Stimulated activated CD8-positive, alpha-beta memory T cell treated with anti-CD3 and anti-CD28 coated beads, Interleukin-12 subunit alpha, Interleukin-12 subunit beta, amount 100 ng/mL, for 24 hours (primary cell): ENCODE results near the gene CD8B.

Experiments used
- DNase-seq: peaks from one replicate; pipeline ENCODE4 v3.0.0-alpha.2; 2020; ENCODE audit errors: extremely low read depth

The CD8B gene

DNA sequence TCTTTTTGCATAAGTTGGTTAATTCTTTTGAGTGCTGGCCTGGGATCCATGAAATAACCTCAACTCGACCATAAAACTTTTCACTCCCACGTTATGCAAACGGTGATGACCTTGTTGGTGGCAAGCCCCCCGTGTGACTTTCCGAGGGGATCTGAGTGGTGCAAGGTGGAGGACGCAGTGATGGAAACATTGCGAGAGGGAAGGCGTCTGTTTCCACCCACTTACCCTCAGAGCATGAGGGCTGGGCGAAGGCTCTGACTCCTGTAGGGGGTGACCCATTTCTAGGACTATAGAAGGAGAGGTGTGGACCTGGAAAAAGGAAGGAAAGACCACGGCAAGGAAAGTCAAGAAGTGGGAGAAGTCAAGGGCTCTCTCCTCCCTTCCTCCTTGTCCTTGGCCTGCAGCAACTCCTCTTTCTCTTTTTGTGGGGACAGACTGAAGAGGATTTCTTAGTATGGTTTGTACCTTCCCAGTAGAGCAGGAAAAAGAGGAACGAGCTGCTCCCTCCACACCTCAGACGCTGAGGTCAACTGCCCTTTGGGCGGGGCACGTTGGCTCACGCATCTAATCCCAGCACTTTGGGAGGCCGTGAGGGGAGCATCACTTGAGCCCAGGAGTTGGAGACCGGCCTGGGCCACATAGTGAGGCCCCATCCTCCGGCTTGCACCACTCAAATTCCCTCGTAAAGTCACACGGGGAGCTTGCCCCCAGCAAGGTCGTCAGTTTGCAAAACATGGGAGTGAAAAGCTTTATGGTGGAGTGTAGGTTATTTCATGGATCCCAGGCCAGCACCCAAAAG lies 55.4 kb downstream of the CD8B start:
- no peak for DNase-seq

DNA sequence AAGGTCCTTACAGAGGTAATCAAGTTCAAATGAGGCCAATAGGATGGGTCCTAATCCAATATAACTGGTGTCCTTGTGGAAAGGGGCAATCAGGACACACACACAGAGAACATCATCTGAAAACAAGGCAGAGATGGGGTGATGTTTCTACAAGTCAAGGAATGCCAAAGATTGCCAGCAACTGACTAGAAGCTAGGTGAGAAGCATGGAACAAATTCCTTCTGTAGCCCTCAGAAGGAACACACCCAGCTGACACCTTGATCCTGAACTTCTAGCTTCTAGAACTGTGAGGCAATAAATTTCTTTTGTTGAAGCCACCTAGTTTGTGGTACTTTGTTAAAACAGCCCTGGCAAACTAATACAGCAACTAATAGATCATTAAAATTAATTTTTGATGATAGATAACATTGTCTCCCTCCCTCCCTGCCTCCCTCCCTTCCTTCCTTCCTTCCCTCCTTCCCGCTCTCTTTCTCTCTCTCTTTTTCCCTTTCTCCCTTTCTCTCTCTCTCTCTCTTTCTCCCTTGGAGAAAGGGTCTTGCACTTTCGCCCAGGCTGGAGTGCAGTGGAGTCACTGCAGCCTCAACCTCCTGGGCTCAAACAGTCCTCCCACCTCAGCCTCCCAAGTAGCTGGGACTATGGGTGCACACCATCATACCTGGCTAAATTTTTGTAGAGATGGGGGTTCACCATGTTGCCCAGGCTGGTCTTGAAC lies 60.7 kb downstream of the CD8B start:
- no peak for DNase-seq

DNA sequence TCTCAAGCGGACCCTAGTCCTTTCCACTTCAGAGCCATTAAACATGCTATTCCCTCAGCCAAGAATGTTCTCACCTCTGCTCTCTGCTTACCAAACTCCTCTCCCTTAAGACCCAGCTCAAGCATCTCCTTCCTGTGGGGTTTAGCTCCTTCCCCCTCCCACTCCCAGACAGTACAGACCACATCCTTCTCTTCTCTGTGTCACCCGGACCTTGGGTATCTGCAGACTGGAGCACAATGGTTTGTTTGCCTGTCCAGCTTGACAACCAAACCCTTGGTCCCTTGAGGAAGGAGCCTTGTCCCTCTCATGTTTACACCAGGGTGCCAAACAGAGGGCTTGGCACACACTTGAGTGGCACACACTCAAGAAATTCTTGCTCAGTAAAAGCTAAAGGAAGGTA lies 66.8 kb downstream of the CD8B start:
- DNase-seq = no peak

DNA sequence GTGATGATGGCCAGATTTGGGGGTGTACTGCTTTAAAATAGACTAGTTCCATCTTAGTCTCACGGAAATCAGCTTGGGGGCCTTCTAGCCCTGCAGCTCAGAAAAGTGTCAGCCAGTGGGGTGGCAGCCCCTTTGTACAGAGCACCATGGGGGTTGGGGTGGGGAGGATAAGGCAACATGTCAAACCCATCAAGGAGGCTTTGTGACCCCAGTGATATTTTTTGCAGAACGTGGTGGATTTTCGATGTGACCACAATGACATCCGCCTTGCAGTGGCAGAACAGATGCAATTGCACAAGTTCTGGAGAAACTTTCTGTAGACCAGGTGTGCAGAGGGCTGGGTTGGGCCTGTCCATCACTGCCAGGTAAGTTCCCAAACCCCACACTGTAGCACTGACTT lies 67.9 kb downstream of the CD8B start:
- no peak for DNase-seq

DNA sequence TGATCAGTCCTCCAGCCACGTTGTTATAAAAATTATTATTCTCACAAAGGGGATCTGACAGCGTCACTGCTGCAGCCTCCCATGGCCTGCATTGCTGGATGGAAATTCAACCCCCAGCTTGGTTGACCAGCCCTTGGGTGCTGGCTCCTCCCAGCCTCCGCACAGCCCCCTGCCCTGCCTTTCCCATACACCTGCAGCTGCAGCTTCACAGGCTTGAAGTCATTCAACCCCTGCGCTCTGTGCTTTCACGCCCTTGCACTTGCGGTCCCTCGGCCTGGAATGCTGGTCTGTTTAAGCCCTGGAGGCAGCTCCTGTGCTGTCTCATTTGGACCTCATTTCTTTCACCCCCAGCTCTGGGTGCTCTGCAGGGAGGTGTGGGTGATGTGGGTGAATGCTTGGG lies 70.1 kb downstream of the CD8B start:
- no peak for DNase-seq

DNA sequence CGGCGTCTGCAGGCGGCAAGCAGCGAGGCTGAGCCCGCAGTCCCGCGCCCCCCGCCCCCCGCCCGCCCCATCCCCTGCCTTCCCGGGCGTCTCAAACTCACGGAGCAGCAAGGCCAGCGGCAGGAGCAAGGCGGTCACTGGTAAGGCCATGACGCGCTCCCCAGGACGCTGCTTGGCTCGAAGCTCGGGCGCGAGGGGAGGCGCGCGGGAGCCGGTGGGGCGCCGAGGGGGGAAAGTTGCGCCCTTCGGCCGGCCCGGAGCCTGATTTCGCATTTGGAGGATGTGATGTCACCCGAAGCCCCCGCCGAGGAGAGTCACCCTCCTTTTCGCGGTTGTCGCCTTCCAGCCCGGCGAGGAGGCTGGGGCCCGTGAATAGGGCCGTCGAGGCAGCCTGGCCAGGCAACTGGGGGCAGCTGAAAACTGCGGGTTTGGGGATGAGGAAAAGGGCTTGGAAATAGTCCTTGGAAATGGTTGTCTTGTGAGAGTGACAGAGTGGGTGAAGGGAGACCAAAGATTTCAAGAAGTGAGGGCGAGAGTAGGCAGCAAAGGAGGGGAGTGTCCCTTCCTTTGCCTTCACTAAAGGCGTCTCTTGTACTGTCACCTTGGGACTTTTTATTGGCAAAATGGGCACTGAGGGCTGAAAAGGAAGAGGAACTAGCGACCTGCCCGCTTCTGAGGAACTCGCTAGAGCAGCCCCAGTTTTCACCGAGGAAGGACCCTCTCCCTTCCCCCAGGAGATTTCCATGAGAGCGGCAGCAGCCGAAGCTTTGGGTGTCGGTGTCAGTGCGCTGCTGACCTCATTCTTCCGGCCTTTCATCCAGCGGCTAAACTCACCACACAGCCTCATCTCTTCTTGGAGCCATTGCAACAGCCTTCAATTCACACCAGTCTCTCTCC lies 70.8 kb downstream of the CD8B start, which contains the start of gene CD8A:
CD8A (minus strand) TSS at position 238 of the 897 bp plus-strand sequence; CDS start at position 150, 88 bp downstream.
- DNase-seq = no peak

DNA sequence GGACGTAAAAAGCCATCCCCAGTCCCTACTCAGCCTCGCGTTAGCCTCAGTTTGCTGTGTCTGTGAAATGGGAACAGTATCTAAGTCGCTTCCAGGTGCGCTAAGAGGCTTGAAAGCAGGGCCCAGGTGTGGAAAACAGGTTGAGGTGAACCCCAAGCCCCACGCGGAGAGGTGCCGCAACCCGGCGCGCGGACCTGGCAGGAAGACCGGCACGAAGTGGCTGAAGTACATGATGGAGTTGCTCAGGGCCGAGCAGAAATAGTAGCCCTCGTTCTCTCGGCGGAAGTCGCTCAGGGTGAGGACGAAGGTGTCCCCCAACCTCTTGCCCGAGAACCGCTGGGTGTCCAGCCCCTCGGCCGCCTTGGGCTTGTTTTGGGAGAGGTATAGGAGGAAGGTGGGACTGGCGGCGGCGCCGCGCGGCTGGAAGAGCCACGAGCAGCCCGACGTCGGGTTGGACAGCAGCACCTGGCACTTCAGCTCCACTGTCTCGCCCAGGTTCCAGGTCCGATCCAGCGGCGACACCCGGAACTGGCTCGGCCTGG lies 71.5 kb downstream of the CD8B start:
- DNase-seq = no peak

DNA sequence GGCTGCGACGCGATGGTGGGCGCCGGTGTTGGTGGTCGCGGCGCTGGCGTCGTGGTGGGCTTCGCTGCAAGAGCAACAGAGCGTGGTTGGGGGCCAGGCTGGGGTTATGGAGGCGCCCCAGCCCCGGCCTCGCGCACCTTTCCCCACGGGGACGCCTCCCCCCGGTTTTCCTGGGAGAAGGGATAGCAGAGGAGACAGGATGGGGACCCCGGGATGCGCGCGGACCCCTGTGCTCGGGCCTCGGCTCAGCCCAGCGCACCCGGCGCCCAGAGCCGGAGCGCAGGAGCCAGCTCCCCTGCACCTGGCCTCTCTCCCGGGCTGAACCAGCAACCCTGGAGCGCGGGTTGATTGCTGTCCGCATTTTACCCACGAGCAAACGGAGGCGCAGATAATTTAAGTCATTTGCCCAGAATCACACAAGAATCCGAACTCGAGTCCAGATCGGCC lies 72.0 kb downstream of the CD8B start:
- DNase-seq = no peak

DNA sequence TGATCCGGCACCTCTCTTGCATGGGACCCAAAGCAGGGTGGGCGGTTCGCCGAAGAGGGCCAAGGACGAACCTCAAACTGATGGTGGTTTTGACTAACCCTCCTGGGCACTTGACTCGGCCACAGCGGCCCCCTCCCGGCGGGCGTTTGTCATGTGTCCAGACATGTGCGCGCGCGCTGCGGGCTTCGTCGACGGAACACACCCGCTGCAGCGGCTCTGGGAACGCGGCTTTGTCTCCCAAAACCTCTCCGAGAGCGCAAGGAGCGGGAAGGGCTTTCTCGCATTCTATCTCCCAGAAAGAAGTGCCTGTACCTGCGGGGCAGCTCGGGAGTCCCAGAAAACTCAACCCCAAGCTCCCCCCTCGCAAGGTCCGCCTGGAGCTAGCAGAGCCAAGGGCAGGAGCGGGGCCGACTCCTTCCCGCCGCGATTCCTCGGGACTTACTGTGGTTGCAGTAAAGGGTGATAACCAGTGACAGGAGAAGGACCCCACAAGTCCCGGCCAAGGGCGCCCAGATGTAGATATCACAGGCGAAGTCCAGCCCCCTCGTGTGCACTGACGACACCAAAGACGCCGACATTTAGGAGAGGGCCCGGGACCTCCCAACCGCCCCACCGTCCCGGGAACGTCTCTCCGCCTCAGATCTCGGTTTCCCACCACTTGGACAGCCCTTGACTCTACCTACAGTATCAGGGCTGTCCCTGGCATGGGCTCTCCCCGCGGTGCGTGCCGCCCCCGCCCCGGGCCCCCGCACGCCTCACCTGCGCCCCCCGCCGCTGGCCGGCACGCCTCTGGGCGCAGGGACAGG lies 72.6 kb downstream of the CD8B start:
- no peak for DNase-seq

DNA sequence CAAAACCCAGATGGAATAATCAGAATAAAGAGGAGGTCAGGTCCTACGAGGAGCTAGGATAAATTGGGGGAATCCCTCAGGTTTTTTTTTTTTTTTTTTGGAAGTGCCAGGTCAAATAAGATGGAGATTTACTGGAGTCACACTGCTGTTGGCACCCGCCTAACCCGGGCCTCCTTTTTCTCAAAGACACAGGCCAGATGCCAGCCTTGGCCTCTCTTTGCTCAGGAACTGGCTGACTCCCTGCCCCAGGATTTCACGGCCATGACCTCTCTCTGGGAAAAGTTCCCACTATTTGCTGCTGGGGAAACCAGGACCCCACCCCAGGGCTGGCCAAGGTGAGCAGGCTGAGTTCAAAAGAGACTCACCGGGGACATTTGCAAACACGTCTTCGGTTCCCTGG lies 73.5 kb downstream of the CD8B start:
- DNase-seq = no peak

DNA sequence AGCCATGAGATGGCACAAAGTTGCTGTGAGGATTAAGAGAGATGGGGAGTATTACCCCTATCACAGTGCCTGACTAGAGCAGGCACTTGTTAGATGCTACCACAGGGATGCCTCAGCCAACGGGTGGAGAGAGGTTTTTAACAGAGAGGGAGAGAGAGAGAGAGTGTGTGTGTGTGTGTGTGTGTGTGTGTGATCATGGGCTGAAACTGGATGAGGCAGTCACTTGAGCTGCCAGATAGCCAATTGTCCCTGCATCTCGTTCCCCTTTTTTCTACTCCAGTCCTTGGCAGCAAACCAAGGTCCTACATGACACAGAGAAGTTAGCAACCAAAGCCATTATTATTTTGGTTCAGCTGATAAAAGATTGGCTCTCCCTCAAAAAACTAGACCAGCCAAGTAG lies 74.0 kb downstream of the CD8B start:
- DNase-seq = no peak

DNA sequence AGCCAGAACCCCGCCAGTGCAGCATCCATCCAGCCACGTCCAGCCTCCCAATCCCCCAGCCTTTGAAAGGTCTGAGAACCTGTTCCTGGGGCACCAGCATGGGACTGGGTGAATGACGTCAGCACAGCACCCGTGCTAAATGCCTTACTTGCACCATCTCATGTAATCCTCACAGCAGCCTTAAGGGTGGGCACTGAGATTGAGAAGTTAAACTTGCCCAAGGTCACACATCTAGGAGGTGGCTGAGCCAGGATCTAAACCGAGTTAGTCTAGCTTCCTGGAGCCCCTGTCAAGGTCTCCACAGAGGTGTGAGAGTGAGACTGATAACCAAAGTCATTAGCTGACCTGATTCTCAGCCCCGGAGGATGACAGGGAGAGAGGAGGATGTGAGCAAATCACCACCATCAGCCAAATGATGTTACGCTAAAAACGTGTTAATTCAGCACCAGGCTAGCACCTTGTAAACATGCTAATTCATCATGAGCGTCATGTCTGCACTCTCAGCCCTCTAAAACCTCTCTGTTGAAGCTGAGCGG lies 75.6 kb downstream of the CD8B start:
- no peak for DNase-seq

DNA sequence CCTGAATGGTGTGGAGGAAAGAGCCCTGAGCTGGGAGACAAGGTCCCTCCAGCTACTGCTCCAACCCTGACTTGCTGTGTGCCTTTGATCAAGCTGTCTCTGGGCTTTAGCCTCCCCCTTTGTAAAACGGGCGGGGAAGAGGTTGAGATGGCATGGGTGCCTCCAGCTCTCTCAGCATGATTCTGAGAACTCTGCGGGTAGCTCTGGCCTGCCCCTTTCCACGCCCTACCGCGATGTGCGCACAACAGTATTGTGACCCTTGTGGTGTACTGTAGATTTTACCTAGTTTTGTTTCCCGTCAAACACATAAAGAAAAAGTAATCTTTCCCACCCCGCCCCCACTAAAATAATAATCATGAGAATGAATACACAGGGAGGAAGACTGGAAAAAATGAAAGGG lies 76.2 kb downstream of the CD8B start:
- peak; percentile 69 for DNase-seq

DNA sequence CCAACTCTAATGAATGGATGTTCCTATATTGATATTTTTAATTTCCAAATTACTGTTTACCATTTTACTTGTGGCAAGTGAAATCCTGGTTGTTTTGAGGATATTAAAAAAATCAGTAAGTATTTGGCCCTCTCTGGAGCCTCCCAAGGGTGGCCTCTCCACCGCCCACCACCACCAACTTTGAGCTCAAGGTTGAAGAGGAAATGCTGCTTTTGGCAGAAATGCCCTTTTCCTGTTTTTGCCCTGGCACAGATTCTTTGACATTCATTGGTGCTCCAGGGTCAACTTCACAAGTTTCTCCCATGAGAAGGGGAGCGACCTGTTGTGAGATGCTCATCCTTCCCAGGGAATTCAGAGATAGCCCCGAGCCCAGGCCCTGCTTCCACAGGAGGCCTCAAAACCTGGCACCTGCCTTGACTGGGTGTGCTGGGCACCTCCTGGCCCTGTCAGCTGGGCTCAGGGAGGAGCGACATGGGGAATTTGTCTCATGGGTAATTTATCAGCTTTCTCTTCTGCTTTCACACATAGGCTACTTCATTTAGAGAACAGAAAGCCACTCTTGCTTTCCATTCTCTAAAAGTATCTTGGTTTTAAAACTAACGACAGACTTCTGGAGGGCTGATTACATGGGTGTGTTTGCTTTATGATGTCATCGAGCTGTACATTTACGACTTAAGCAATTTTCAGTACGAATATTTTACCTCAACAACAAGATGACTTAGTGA lies 77.9 kb downstream of the CD8B start:
- DNase-seq = no peak

DNA sequence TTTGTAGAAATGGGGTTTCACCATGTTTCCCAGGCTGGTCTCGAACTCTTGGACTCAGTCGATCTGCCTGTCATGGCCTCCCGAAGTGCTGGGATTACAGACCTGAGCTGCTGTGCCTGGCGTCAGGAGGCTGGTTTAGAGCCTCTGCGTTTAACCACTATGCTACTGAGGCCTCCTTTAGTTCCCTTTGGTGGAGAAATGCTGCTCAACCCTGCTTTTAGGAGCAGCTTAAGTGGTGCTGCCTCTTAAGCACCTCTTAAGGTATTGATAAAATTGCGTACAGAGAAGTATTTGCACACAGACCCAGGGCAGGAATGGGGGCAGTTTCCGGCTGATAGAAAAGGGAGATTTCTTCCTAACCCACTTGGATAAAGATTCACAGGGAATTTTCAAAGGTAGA lies 78.9 kb downstream of the CD8B start:
- DNase-seq = no peak

DNA sequence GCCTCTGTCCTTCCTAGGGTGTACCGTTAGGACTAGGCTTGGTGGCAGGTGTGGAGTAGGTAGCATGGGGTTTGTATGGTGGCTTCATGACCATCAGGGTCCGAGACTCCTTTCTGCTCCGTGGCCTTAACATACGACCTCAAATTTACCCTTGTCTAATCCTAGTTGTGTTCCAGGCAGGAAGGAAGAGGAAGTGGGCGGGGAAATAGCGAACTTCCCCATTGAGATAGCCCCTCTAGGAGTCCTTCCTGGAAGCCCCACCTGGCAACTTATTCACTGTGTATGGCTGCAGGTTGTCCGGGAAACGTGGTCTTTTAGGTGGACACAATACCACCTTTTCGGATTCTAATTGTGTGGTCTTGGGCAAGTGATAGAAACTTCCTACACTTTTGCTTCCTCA lies 80.3 kb downstream of the CD8B start:
- no peak for DNase-seq

DNA sequence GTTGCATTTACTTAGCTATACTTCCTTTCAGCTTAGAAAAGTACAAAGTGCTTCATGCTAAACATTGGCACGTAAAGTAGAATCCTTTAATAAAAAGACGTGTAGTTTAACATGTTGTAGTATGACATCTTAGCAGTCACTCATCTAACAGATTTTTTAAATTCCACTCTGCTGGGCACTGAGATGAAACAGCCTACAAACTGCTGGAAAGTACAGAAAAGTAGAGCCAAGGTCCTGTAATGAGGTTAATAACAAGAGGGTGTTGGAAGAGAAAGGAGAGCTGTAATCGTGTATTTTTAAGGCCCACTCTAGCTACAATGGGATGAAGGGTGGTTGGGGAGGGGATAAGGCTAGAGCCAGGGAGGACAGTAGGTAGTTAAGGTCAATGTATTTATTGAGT lies 81.7 kb downstream of the CD8B start:
- no peak for DNase-seq

DNA sequence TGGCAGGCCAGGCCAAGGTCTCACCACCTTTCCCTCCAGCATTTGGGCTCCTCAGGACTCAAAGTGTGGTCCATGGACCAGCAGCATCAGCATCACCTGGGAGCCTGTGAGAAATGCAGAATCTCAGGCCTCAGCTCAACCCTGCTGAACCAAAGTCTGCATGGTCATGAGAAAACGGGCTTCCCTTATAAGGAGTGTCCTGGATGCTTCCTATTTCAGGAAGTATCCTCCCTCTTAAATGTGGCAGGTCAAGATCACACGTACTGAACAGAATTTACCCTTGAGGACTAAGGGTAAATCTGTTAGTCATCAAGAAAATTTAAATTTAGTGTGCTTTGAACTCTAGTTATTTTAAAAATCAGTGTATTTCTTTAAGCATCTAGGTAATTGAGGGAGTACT lies 82.7 kb downstream of the CD8B start:
- no peak for DNase-seq

DNA sequence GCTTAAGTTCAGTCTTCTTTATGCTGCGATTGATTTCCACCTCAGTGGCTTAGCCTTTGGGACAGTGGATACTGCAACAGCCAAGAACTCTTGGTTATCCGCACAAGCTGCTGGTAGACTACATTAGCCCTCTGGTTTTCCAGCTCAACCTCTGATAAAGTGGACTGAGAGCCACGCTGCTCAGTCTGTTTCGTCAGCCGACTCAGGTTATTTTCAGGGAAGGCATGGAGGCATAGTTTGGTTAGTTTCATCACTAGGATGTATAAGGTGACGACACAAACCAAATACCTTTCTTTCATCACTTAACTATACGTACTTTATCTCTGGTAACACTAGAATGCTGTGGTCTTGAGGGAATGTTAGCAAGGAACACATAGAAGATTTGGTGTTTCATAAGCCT lies 85.2 kb downstream of the CD8B start:
- no peak for DNase-seq

DNA sequence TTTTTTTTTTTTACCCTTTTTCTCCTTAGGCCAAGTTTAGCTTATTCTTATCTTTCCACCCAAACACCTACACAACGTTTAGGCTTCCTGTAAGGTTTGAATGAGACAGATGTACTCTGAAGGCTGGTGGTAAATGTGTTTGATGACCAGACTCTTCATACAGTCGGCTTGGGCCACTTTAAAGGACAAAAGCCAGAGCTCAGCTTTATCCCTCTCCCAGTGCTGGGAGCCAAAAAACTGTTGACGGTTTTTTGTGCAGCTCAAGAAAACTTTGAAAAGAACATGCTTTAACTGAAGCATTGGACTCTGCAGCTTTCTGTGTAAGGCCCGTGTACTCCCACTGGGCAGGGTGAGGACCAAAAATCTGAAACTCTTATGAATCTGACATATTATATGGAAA lies 86.3 kb downstream of the CD8B start:
- no peak for DNase-seq
